HepG2 (cell line): ENCODE measurements around the gene ZSWIM6. TPM values are rescaled to one million over a fixed set of nuclear protein-coding genes. Genes with fewer than 3 reads are reported as not detected.

Experiments used
- ATAC-seq: fragments of 200-7000 bp; cut with Tn5 transposase; 3 replicates; pipeline ENCODE4 v1.9.1; 2020; ENCODE audit warnings: mild to moderate bottlenecking, moderate library complexity
- BruUV-seq: library from RNA; stranded (reverse); fragments of 400-500 nt; replicated peaks from 2 replicates; lab custom pipeline; 2021; lab: Mats Ljungman, UMichigan
- CTCF ChIA-PET: fragments of 300-600 bp; formaldehyde crosslinking; extraction: SDS; loops from one replicate; lab custom pipeline; 2021; ENCODE audit warnings: low total read pairs, inconsistent platforms, low intra/inter-chr PET ratio; lab: Yijun Ruan, JAX
- POLR2A ChIA-PET: fragments of 350-600 bp; sonication (Branson Sonifier 250); formaldehyde crosslinking; loops from one replicate; lab custom pipeline; 2020; ENCODE audit warnings: antibody characterized with exemption, inconsistent platforms; lab: Yijun Ruan, JAX
- DNase-seq: peaks from one replicate; pipeline ENCODE4 v3.0.0-alpha.2; 2015; ENCODE audit warnings: low spot score
- FAIRE-seq: peaks from 3 replicates; lab custom pipeline; 2011; peaks lifted over from hg19 to GRCh38; lab: Jason Lieb, UNC
- H2AFZ ChIP-seq: one replicate; pipeline ENCODE4 v1.6.1; 2011; ENCODE audit warnings: low read length, inconsistent platforms
- H3K27ac ChIP-seq: fragments of 300-600 bp; 3 replicates; pipeline ENCODE4 v1.8.0; 2011; ENCODE audit warnings: mixed run types, mild to moderate bottlenecking, mixed read lengths, low read length, inconsistent platforms; ENCODE audit not compliant: insufficient read depth; ENCODE audit errors: extremely low read length
- H3K27me3 ChIP-seq, 2 experiments: fragments of 200-600 bp in 1 of 2; 2 replicates in 1 of 2; 3 replicates in 1 of 2; pipeline versions ENCODE4 v1.6.0 to v1.8.0; 2011; ENCODE audit warnings: low read length in 2 of 2, mild to moderate bottlenecking in 2 of 2, moderate library complexity in 2 of 2, inconsistent platforms in 1 of 2; ENCODE audit not compliant: insufficient read depth in 2 of 2, control insufficient read depth in 1 of 2
- H3K36me3 ChIP-seq, 2 experiments: fragments of 200-600 bp in 1 of 2; replicated peaks in 1 of 2; 2 replicates in 1 of 2; 3 replicates in 1 of 2; pipeline versions ENCODE4 v1.5.1 to v1.8.0; 2011; ENCODE audit warnings: low read length in 2 of 2, inconsistent platforms in 1 of 2; ENCODE audit not compliant: insufficient read depth in 2 of 2, control insufficient read depth in 1 of 2
- H3K4me1 ChIP-seq: 2 replicates; pipeline ENCODE4 v1.5.1; 2012; ENCODE audit warnings: low read length, inconsistent platforms; ENCODE audit not compliant: insufficient read depth
- H3K4me2 ChIP-seq: 2 replicates; pipeline ENCODE4 v1.6.0; 2011; ENCODE audit warnings: low read depth, low read length, inconsistent platforms
- H3K4me3 ChIP-seq, 3 experiments: fragments of 200-600 bp in 1 of 3; sonication (generic), shearing (Covaris generic) in 1 of 3; replicated peaks in 1 of 3; 2 replicates each; pipeline ENCODE4 v1.5.1; 2011 to 2016; ENCODE audit warnings: low read length in 3 of 3, inconsistent platforms in 2 of 3, low read depth in 2 of 3, mild to moderate bottlenecking in 2 of 3, control low read depth in 1 of 3, mixed read lengths in 1 of 3; ENCODE audit not compliant: insufficient read depth in 1 of 3
- H3K79me2 ChIP-seq: one replicate; pipeline ENCODE4 v1.6.1; 2011; ENCODE audit warnings: low read length, inconsistent platforms; ENCODE audit not compliant: insufficient read depth
- H3K9ac ChIP-seq: 2 replicates; pipeline ENCODE4 v1.6.0; 2011; ENCODE audit warnings: mild to moderate bottlenecking, low read depth, low read length, inconsistent platforms; ENCODE audit not compliant: insufficient read depth
- H3K9me3 ChIP-seq: 2 replicates; pipeline ENCODE4 v1.5.1; 2012; ENCODE audit warnings: mild to moderate bottlenecking, low read length
- H4K20me1 ChIP-seq: 2 replicates; pipeline ENCODE4 v1.6.0; 2011; ENCODE audit warnings: inconsistent platforms, mild to moderate bottlenecking, low read length, moderate library complexity; ENCODE audit not compliant: insufficient read depth
- CSRNP2 ChIP-seq: sonication (generic); formaldehyde crosslinking; conservative IDR thresholded peaks from 2 replicates; pipeline ENCODE4 v1.8.0; 2022; ENCODE audit warnings: low read depth, missing genetic modification reagents
- KDM2A ChIP-seq: sonication (generic); formaldehyde crosslinking; IDR thresholded peaks from 2 replicates; pipeline ENCODE4 v1.4.0; 2020; ENCODE audit warnings: low read depth, missing genetic modification reagents, borderline replicate concordance
- MTF1 ChIP-seq: sonication (generic); formaldehyde crosslinking; IDR thresholded peaks from 2 replicates; pipeline ENCODE4 v1.5.0; 2020; ENCODE audit warnings: missing genetic modification reagents
- TEF ChIP-seq: sonication (generic); formaldehyde crosslinking; IDR thresholded peaks from 2 replicates; pipeline ENCODE4 v1.5.0; 2020; ENCODE audit warnings: missing genetic modification reagents
- YEATS2 ChIP-seq: sonication (generic); formaldehyde crosslinking; IDR thresholded peaks from 2 replicates; pipeline ENCODE4 v1.4.0; 2020; ENCODE audit warnings: missing genetic modification reagents, borderline replicate concordance
- ZNF543 ChIP-seq: sonication (generic); formaldehyde crosslinking; IDR thresholded peaks from 2 replicates; pipeline ENCODE4 v1.4.0; 2020; ENCODE audit warnings: mild to moderate bottlenecking, missing genetic modification reagents
- ZNF788 ChIP-seq: sonication (generic); formaldehyde crosslinking; IDR thresholded peaks from 2 replicates; pipeline ENCODE4 v1.5.0; 2020; ENCODE audit warnings: mild to moderate bottlenecking, missing genetic modification reagents, borderline replicate concordance
- WGBS: methylation state at CpG from one replicate; pipeline ENCODE4 v1.1.6; 2017; ENCODE audit warnings: low lambda C conversion rate; 5-methylcytosine and 5-hydroxymethylcytosine counted together
- in situ Hi-C: cut with HindIII; loops from 2 replicates; pipeline ENCODE4 v1.10.0; 2017; ENCODE audit warnings: low pct_unique_long_range_greater_than_20kb; ENCODE audit not compliant: extremely low pct_ligation_motif_present
- intact Hi-C: fragments of 100-400 bp; cut with micrococcal nuclease; formaldehyde crosslinking; loops from one replicate; pipeline ENCODE4 v1.10.0; 2022; ENCODE audit not compliant: unreplicated experiment
- polyA plus RNA-seq, 8 experiments: library from polyadenylated mRNA; depleted of rRNA in 3 of 8; stranded (reverse) in 7 of 8; unstranded in 1 of 8; fragments of >200 nt; fragmentation: Illumina TruSeq in 4 of 8; extraction: Trizol in 4 of 8; gene quantifications; 2 replicates each; pipeline versions ENCODE4 v1.2.1 to v1.2.3, GENCODE V29; 2011 to 2016; ENCODE audit warnings: low read depth in 4 of 8, missing spikeins in 1 of 8, mixed read lengths in 1 of 8; ENCODE audit not compliant: insufficient read depth in 1 of 8
- total RNA-seq, 5 experiments: library from RNA; depleted of rRNA; stranded (reverse); fragments of >200 nt; fragmentation: Illumina TruSeq; extraction: Trizol; gene quantifications; 2 replicates each; pipeline ENCODE4 v1.2.3, GENCODE V29; 2016; ENCODE audit warnings: low read depth in 1 of 5

The ZSWIM6 gene
- total and polyA plus RNA-seq, 2 of the 13 experiments (the other 11 are each of a cell fraction or from before 2014, with no cell fraction given) = 0.82 to 1.9 TPM

GRCh38 chr5:61471352-61471751, 139.3 kb downstream of the ZSWIM6 start:
- no peak overlapping the region for H3K9ac ChIP-seq
- H3K4me3 ChIP-seq = no peak overlapping the region
- no peak overlapping the region for H2AFZ ChIP-seq
- intact Hi-C loops = no loop called here
- H3K79me2 ChIP-seq = no peaks in the 10 kb centered on the region
- no TSS peak for BruUV-seq
- no peak for DNase-seq
- no peaks in the 10 kb centered on the region for H3K36me3 ChIP-seq
- TF ChIP-seq YEATS2 (CRISPR knock-in tag) = no peak
- TF ChIP-seq ZNF788 (CRISPR knock-in tag) = no peak
- TF ChIP-seq CSRNP2 (CRISPR knock-in tag) = no peak
- no peak for TF ChIP-seq MTF1 (CRISPR knock-in tag)
- TF ChIP-seq ZNF543 = no peak
- TF ChIP-seq TEF (CRISPR knock-in tag) = no peak
- no peak for TF ChIP-seq KDM2A
- TF ChIP-seq, all 625 proteins: peak for 0
- CTCF ChIA-PET = no interaction called here
- FAIRE-seq (no peak), ATAC-seq (no peak)
- Histone ChIP-seq H4K20me1 (no peaks in the 10 kb centered on the region), H3K4me1 (peaks cover 3% of the 10 kb centered on the region; the same call in 1 of the 2 replicates), H3K27me3 (no peaks in the 10 kb centered on the region), H3K9me3 (no peaks in the 10 kb centered on the region), H3K27ac (no peak overlapping the region), H3K4me2 (no peak overlapping the region)
- WGBS = no CpG with 5 or more reads among the region's 1 CpG
- in situ Hi-C loops = no loop called here
- POLR2A ChIA-PET = no interaction called here
